Measurements from ENCODE around the gene WDR48. TPM values are rescaled to one million over a fixed set of nuclear protein-coding genes. Genes with fewer than 3 reads are reported as not detected.

The WDR48 gene
- total RNA-seq, 1 experiment from 2014 or later, result 27.1 TPM

DNA sequence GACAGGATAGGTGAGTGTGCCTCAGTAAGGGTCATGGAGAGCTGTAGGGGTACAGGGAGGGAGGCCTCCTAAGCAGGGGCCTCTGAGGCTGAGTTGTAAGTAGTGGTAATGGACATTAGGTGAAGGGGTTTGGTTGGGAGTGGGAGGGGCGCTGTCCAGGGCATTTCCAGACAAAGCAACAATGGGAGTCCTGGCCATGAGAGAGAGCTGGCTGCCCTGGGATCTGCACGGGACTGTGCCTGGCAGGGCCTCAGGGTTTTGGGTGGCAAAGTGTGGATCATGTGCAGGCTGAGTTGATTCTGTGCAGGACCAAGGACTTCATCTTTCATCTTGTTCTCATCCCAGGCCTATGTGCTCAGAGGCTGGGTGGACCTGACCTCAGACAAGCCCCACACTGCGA, 60.3 kb downstream of the WDR48 start:
- in situ Hi-C loops (cut with HindIII; ENCODE audit: low sequenced_read_pairs), result loop anchor here (25.0 kb wide), 1 partner anchor 175 kb away; the partner anchor contains the start of gene CX3CR1
- no peak for DNase-seq (ENCODE audit: low spot score)

GRCh38 chr3:39112535-39112934, 60.7 kb downstream of the WDR48 start:
- in situ Hi-C loops (cut with HindIII; ENCODE audit: low sequenced_read_pairs), result loop anchor here (25.0 kb wide), 1 partner anchor 175 kb away; the partner anchor contains the start of gene CX3CR1
- DNase-seq (ENCODE audit: low spot score), result no peak

GRCh38 chr3:39113291-39113690, 61.5 kb downstream of the WDR48 start:
- no peak for DNase-seq (ENCODE audit: low spot score)
- in situ Hi-C loops (cut with HindIII; ENCODE audit: low sequenced_read_pairs), result loop anchor here (25.0 kb wide), 1 partner anchor 174 kb away; the partner anchor contains the start of gene CX3CR1

DNA sequence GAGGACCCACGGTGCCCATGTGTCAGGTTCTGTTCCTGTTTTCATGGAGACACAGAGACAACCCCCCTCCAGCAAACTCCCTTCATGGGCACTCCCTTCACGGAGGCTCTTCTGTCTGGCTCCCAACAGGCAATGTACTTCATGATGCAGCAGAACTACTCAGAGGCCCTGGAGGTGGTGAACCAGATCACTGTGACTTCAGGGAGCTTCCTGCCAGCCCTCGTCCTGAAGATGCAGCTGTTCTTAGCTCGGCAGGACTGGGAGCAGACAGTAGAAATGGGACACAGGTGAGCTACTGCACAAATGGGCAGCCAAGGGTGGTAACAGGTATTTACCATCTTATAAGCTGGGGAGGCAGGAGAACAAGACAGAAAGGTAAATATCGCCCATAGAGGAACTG, 62.6 kb downstream of the WDR48 start:
- DNase-seq (ENCODE audit: low spot score), result no peak
- in situ Hi-C loops (cut with HindIII; ENCODE audit: low sequenced_read_pairs), result loop anchor here (25.0 kb wide), 1 partner anchor 173 kb away; the partner anchor contains the start of gene CX3CR1

GRCh38 chr3:39115870-39116269, 64.1 kb downstream of the WDR48 start:
- DNase-seq (ENCODE audit: low spot score), result no peak
- in situ Hi-C loops (cut with HindIII; ENCODE audit: low sequenced_read_pairs), result loop anchor here (25.0 kb wide), 1 partner anchor 171 kb away; the partner anchor contains the start of gene CX3CR1

DNA sequence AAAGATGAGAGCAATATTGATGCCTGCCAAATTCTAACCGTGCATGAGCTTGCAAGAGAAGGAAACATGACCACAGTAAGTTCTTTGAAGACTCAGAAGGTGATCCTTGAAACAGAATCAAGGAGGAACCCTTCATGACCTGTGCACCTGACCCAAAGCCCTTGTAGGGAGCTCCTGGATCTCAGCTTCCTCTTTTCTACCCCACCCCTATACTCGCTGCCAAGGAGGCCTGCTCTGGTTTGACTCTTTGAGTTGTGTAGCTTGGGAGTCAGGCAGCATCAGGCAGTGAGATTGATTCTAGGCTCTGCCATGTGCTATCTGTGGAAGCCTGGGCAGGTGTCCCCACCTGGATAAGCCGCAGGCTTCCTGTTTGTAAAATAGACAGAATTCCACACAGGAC, 66.3 kb downstream of the WDR48 start:
- DNase-seq (ENCODE audit: low spot score), result no peak
- in situ Hi-C loops (cut with HindIII; ENCODE audit: low sequenced_read_pairs), result loop anchor here (25.0 kb wide), 1 partner anchor 169 kb away; the partner anchor contains the start of gene CX3CR1

- in situ Hi-C loops (cut with HindIII; ENCODE audit: low sequenced_read_pairs), result loop anchor here (25.0 kb wide), 1 partner anchor 168 kb away; the partner anchor contains the start of gene CX3CR1
- DNase-seq (ENCODE audit: low spot score), result no peak
These were observed 67.3 kb downstream of the WDR48 start for GRCh38 chr3:39118931-39119660.

DNA sequence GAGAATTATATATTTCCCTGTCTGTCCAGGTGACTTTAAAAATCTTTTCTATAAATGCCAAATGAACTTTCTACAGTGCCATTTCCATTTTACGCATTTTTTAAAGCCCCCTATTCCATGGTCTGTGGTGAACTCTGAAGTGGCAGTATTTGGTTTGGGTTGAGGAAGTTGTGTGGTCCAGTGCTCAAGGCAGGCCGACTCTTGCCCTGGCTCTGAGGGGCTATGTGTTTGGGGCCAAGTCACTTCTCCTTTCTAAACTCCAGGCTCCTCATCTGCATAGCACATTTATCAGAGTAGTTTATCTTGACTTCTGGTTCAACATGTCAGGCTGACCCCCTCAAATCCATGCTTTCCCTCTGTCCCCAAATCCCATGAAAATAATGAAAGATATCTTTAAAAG, 69.8 kb downstream of the WDR48 start:
- no peak for DNase-seq (ENCODE audit: low spot score)
- in situ Hi-C loops (cut with HindIII; ENCODE audit: low sequenced_read_pairs), result loop anchor here (25.0 kb wide), 1 partner anchor 166 kb away; the partner anchor contains the start of gene CX3CR1

DNA sequence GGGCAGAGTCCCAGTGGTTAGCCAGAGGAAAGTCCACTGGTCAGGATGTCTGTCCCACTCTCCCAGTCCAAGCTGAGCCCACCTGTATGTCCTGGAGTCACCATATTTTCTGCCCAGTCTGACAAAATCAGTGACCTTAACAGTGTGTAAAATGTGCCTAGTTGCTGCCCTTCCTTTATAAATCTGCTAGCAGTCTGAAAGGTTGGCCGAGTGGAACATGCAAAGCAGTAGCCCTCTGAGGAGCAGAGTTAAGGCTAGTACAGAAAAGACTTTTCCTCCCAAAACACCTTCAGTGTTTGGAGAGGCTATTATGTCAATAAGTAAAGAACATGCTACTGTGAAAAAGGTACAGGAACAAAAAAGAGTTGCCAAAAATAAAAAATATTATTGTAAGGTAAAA, 71.0 kb downstream of the WDR48 start:
- in situ Hi-C loops (cut with HindIII; ENCODE audit: low sequenced_read_pairs), result loop anchor here (25.0 kb wide), 1 partner anchor 164 kb away; the partner anchor contains the start of gene CX3CR1
- no peak for DNase-seq (ENCODE audit: low spot score)

DNA sequence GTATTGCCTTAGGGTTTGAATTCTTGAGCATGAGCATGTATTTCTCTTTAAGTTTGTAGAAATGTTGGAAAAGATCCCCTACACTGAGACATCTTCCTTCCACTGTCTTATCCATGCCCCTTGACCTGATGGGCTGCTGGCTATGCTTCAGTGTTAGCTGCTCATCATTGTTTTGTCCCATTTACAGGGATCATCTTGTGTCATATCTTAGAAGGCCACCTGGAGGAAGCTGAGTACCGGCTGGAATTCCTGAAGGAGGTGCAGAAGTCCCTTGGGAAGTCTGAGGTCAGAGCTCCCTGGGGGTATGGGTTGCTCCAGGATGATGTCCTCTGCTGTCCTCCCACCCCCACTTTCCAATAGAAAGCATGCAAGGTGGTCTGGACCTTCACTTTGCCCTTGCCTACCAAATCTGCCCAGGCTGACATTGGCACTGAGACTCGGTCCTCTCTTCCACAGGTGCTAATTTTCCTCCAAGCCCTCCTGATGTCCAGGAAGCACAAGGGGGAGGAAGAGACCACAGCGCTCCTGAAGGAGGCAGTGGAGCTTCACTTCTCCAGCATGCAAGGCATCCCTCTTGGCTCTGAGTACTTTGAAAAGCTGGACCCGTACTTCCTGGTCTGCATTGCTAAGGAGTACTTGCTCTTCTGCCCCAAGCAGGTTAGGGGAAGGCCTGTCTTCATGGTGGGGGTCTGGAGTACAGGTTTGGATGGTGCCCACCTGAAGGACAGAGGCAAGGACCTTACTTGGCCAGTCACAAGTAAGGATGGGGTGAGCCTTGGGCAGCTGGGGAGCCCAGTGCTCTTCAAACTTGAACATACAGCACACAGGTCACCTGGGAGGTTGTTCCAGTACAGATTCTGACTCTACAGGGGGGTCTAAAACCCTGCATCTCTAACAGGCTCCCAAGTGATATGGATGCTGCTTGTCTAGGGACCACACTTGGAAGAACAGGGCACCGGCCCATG, 73.3 kb downstream of the WDR48 start:
- DNase-seq (ENCODE audit: low spot score), result no peak
- in situ Hi-C loops (cut with HindIII; ENCODE audit: low sequenced_read_pairs), result loop anchor here (25.0 kb wide), 1 partner anchor 162 kb away; the partner anchor contains the start of gene CX3CR1

DNA sequence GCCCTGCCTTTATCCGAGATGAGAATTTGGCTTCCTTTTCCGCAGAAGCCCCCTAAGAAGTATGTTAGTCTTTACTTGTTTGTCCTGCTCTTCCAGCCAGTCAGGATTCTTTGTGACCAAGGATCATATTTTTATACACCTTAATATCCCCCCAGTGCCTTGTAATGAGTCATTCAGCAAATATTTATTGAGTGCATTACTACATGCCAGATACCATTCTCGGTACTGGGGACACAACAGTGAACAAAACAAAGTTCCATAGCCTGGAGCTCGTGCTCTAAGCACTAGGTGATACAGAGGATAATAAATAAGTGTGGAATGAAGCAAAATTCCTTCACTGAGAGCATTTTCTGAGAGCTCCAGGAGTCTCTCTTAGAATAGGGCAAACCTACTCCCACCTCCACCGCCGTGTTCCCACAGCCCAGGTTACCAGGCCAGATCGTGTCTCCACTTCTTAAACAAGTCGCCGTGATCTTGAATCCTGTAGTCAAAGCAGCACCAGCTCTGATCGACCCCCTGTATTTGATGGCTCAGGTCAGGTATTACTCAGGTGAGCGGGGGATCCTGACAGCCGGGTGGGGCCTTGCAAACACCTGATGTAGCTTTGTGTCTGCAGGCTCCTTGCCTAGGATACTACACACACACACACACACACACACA, 74.2 kb downstream of the WDR48 start:
- DNase-seq (ENCODE audit: low spot score), result no peak
- in situ Hi-C loops (cut with HindIII; ENCODE audit: low sequenced_read_pairs), result no loop called here

DNA sequence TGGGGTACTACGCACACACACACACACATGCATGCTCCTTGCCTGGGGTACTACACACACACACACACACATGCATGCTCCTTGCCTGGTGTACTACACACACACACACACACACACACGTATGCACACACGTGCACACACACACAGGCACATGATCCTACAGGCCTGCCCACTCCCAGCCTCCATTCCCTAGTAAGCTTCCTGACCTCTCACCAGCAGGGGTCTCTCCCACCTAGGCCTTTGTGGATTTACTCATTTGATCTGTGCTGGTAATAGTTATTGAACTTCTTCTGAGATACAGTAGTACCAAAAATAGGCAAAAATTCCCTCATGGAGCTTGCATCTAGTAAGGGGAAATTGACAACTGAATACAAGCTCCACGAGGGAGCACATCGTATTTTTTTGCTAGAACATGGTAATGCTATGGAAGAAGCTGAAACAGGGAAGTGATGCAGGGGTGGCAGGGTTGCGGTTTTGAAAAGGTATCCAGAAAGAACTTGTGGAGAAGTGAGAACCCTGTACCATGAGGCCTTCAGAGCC, 74.8 kb downstream of the WDR48 start:
- in situ Hi-C loops (cut with HindIII; ENCODE audit: low sequenced_read_pairs), result no loop called here

GRCh38 chr3:39127269-39127907, 75.6 kb downstream of the WDR48 start:
- in situ Hi-C loops (cut with HindIII; ENCODE audit: low sequenced_read_pairs), result no loop called here
- DNase-seq (ENCODE audit: low spot score), result no peak

More for the DNA sequence above, 74.8 kb downstream of the WDR48 start:
- peak; percentile 39 for DNase-seq (ENCODE audit: low spot score)

DNA sequence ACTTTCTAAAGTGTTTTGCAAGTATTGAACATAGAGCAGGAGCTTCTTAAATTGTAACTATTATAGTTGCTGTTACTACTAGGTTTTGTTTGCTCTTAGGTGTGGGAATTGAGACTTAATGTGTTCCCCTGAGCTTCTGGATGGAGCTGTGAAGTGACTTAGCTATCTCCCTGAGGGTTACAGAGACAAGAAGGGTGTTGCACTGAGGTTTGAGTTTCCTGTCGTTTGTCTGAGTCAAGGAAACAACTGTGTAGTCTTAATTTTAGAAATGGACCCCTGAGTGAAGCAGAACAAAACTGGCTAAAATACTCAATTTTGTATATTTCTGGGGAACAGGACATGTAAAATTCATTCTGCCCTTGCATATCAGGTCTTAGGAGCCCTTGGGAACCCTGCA, 76.1 kb downstream of the WDR48 start:
- no peak for DNase-seq (ENCODE audit: low spot score)
- in situ Hi-C loops (cut with HindIII; ENCODE audit: low sequenced_read_pairs), result no loop called here

DNA sequence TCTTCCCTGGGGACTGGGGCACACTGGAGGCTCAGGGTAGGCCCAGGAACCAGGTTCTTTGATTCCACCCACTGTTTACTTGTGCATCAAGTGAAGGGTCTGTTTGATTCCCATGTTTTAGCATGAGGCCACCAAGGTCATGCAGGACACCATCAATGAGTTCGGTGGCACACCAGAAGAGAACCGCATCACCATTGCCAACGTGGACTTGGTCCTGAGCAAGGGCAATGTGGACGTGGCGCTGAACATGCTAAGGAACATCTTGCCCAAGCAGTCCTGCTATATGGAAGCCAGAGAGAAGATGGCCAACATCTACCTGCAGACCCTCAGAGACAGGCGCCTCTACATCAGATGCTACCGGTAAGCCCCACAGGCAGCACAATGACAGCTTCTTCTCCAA, 77.1 kb downstream of the WDR48 start:
- in situ Hi-C loops (cut with HindIII; ENCODE audit: low sequenced_read_pairs), result no loop called here
- no peak for DNase-seq (ENCODE audit: low spot score)

GRCh38 chr3:39130026-39130425, 78.2 kb downstream of the WDR48 start:
- in situ Hi-C loops (cut with HindIII; ENCODE audit: low sequenced_read_pairs), result no loop called here
- no peak for DNase-seq (ENCODE audit: low spot score)

DNA sequence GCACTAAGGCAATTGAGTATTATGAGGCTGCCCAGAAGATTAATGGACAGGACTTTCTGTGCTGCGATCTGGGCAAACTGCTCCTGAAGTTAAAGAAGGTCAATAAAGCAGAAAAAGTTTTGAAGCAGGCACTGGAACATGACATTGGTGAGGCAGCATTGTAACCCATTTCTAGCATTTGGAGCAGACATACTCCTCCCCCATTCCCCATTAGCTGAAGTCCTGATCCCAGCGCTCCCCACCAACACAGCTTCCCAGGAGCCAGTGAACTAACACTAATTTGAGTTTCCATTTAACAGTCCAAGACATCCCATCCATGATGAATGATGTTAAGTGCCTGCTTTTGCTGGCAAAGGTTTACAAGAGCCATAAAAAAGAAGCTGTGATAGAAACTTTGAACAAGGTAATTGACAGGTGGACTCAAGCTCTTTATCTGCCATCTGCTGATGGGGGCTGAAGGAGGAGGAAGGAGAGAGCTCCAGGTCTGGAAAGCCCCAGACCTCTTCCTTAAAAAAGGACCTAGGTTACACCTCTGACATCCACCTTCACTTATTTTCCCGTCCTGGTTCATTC, 79.0 kb downstream of the WDR48 start:
- in situ Hi-C loops (cut with HindIII; ENCODE audit: low sequenced_read_pairs), result no loop called here
- DNase-seq (ENCODE audit: low spot score), result no peak

All from G401 (cell line).